A204.1 (cell line): ENCODE data around the gene KLRC3.
"Not testable (repeated sequence)": the region's sequence is repeated elsewhere in the genome, so short reads cannot be mapped to it uniquely, and the experiment has no call there.

Experiments used
- FAIRE-seq: peaks from 2 replicates; lab custom pipeline; 2012; peaks lifted over from hg19 to GRCh38; lab: Jason Lieb, UNC

The KLRC3 gene

DNA sequence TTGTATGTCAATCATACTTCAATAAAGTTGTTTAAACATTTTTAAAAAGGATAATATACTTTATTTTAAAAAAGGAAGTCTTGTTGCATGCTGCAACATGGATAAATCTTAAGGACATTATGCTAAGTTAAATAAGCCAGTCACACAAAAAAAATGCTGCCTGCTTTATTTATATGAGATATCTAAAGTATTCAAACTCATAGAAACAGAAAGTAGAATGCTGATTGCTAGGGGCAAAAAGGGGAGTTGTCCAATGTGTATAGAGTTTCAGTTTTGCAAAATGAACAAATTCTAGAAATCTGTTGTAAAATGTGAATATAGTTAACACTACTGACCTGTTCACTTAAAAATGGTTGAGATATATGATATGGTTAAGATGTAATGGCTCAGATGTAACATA is 19.6 kb downstream of the KLRC3 start:
- no peak for FAIRE-seq

GRCh38 chr12:10398168-10398567 is 22.2 kb downstream of the KLRC3 start:
- no peak for FAIRE-seq

DNA sequence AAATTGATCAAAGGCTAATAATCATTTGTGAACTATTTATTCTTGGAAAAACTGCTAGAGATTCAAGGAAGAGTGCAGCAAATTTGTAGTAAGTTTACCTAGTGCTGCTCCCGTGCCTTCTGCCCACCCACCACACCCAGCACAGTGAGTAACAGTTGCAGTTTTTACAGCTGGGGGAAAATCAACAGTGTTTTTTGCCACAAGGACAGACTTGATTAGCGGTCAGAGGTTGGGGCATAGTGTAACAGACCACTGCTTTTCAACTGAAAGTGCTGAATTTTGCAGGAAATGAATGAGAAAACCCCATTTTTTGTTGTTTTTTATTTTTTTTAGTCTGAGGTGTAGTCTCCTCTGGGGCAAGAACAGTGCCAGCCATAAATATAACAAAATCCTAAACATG is 23.1 kb downstream of the KLRC3 start:
- FAIRE-seq, result no peak

- not testable (repeated sequence) for FAIRE-seq
Measured at GRCh38 chr12:10396176-10396575, 24.2 kb downstream of the KLRC3 start.

- FAIRE-seq, result no peak
Measured at GRCh38 chr12:10395390-10395998, 24.9 kb downstream of the KLRC3 start.

DNA sequence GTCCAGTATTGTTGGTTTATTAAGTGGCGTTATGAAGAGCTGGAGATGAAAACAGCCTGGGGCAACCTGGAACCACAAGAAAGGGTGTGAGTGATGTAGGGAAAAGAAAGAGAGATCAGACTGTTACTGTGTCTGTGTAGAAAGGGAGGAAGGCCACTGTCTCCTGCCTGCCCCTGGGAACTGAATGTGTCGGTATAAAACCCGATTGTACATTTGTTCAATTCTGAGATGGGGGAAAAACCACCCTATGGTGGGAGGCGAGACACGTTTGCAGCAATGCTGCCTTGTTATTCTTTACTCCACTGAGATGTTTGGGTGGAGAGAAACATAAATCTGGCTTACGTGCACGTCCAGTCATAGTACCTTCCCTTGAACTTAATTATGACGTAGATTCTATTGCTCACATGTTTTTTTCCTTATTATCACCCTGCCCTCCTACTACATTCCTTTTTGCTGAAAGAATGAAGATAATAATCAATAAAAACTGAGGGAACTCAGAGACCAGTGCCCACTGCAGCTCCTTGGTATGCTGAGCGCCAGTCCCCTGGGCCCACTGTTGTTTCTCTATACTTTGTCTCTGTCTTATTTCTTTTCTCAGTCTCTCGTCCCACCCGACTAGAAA is 25.8 kb downstream of the KLRC3 start:
- FAIRE-seq, result not testable (repeated sequence)

DNA sequence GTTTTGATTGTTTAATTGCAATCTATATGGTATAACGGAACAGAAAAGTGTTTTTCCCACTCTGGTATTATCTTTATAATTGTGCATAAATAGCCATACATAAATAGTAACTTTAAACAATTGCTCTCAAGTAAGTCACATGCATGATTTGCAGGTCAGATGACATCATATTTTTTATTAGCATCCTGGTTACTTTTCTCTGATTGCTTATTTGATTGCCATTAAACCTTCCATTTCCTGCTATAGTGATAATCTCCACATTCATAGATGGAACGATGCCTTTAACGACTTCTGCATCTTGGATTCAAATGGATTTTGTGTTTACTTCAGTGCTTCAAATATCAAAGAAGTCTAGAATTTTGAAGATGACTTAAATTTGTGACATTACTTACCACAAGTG is 27.1 kb downstream of the KLRC3 start:
- no peak for FAIRE-seq

- FAIRE-seq, result no peak
Measured at GRCh38 chr12:10392394-10392930, 27.9 kb downstream of the KLRC3 start.

GRCh38 chr12:10390991-10391390 is 29.4 kb downstream of the KLRC3 start:
- FAIRE-seq, result not testable (repeated sequence)

GRCh38 chr12:10389904-10390303 is 30.5 kb downstream of the KLRC3 start, which contains the start of gene KLRK1:
Gene KLRK1 (minus strand): TSS chr12:10390041. CDS start chr12:10388810, 1,231 bp downstream.
- FAIRE-seq, result peak; percentile 27

- FAIRE-seq, result no peak
Measured at GRCh38 chr12:10388624-10389413, 31.6 kb downstream of the KLRC3 start.

DNA sequence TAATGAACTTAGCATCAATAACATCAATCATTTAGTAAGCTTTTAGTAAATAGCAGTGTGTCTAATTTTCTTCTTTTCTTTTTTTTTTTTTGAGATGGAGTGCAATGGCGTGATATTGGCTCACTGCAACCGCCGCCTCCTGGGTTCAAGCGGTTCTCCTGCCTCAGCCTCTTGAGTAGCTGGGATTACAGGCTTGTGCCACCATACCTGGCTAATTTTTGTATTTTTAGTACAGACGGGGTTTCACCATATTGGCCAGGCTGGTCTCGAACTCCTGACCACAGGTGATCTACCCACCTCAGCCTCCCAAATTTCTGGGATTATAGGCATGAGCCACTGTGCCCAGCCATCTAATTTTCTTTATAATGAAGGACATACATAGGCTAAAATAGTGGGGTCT is 32.9 kb downstream of the KLRC3 start:
- FAIRE-seq, result not testable (repeated sequence)

GRCh38 chr12:10386857-10387256 is 33.5 kb downstream of the KLRC3 start:
- no peak for FAIRE-seq

DNA sequence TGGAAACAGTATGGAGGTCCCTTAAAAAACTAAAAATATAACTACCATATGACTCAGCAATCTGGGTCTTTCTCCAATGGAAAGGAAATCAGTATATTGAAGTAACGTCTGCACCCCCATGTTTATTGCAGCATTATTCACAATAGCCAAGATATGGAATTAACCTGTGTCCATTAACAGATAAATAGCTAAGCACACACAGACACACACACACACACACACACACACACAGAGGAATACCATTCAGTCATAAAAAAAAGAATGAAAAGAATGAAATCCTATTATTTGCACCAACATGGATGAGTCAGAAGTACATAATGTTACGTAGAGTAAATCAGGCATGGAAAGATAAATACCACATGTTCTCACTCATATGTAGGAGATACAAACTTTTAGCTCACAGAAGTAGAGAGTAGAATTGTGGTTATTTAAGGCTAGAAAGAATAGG is 35.2 kb downstream of the KLRC3 start:
- no peak for FAIRE-seq

GRCh38 chr12:10384191-10384590 is 36.2 kb downstream of the KLRC3 start:
- peak; percentile 6 for FAIRE-seq

- FAIRE-seq, result no peak
Measured at GRCh38 chr12:10381928-10382628, 38.3 kb downstream of the KLRC3 start.

- not testable (repeated sequence) for FAIRE-seq
Measured at GRCh38 chr12:10378737-10379136, 41.7 kb downstream of the KLRC3 start.

GRCh38 chr12:10374624-10375018 is 45.8 kb downstream of the KLRC3 start:
- FAIRE-seq, result no peak

DNA sequence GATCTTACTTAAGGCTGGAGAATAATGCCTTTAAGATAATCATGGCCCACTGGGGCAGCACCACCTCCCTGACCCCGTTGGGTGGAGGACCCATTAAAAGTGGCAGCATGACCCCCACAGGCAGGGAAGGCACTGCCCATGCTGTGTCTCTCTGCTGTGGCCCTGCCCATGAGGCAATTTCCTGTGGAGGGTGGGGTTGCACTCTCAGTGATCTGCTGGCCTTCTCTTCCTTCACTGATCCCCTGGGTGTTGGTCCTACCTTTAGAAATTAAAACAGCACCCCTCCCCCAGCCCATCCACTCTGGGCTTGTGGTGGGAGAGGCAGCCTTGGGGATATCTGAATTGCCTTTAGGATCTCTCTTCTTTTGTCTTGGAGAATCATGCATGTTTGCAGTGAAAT is 47.8 kb downstream of the KLRC3 start:
- no peak for FAIRE-seq

GRCh38 chr12:10371893-10372535 is 48.4 kb downstream of the KLRC3 start:
- FAIRE-seq, result not testable (repeated sequence)

DNA sequence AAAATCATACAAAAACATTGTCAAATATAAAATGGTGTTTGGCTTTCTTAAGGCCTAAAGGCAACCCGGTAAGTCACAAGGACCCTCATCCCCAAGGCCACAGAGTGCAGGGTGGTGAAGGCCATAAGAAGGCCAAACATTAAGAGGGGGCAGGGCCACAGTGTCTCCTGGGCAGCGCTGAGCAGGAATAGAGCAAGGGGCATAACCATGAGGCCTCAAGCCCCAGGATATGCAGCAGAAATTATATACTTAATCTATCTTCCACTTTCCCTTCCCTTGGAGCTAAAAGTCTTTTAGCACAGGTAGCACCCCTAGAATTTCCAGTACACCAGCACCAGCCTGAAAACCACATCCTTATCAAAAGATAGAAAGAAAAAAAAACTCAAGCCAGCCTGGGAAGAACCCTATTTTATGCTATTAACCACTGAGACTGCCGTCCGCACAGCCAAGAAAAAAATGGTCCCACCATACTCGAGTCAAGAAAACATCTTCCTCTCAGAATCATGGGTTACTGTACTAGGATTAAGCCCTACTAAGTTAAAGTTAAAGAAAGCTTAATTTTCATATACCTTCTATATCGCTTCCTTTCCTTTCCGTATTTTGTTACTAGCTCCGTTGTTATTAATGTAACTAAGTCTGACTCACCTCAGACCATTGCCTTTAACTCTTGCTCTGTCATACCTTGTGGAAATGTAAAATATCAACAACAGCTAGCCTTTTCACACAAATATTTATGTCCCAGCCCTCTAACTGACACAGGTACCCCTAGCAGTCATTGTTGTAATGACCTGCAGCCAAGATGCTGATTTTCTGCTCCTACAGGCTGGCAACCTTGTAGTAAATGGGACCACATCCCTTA is 50.6 kb downstream of the KLRC3 start:
- no peak for FAIRE-seq
